ENCODE results near the gene ABCC9.
"Not testable (repeated sequence)": the region's sequence is repeated elsewhere in the genome, so short reads cannot be mapped to it uniquely, and the experiment has no call there.

The ABCC9 gene

GRCh38 chr12:21814814-21815213, 126.4 kb downstream of the ABCC9 start:
- DNase-seq (ENCODE audit: low read depth) = no peak

GRCh38 chr12:21814327-21814726, 126.9 kb downstream of the ABCC9 start:
- no peak for DNase-seq (ENCODE audit: low read depth)

DNA sequence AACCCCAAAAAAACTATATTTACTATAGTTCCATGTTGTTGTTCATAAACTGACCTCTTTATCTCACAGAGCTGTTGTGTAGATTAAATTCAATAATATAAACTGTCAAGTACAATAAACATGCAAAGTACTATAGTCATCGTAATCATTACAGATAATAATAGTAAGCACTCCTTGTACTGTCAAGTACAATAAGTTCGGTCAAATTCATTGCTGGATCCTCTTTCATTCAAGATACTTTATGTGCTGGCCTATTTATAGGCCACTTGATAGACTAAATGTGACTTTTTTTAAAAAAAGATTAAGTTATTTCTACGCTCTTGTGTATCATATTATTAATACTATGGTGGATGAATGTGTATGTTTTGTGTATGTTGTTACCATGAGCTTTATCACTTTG, 127.5 kb downstream of the ABCC9 start:
- DNase-seq (ENCODE audit: low read depth) = no peak

DNA sequence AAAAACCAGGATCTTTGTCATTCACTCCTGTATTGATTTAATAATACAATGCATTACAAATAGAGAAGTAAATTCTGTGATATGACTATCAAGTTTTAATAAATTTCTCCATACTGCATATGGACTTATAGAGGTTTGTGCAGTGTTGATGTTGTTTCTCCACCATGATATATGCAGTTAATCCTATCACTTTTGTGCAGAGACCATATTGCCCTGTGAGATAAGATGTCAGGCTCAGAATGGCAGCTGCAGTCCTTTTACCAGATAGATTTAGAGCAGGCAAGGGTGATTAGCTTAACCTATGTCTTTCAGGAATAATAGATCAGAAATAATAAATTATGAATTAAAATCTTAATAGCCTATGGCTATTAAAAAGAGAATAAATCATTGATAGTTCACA, 128.1 kb downstream of the ABCC9 start:
- no peak for DNase-seq (ENCODE audit: low read depth)

- not testable (repeated sequence) for DNase-seq (ENCODE audit: low read depth)
Observed at GRCh38 chr12:21812340-21812739, 128.9 kb downstream of the ABCC9 start.

DNA sequence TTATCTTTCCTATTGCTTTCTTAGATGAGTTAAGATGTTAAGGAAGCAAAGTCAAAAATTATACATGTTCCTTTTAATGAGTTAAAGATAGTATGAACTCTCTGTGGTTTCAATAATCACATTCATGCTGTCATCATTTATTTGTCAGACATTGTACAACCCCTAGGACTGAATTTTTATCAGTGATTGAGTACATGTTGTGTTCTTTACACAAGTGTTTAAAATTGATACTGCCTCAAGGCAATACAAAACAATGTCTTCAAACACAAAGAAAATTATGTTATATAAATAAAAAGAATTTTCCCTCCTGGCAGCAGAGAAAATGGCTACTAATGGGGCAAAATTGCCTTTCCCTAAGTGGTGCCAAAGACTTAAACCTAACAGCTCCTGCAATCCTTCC, 132.1 kb downstream of the ABCC9 start:
- no peak for DNase-seq (ENCODE audit: low read depth)

GRCh38 chr12:21806255-21806654, 135.0 kb downstream of the ABCC9 start:
- DNase-seq (ENCODE audit: low read depth) = no peak

- DNase-seq (ENCODE audit: low read depth) = no peak
Observed at GRCh38 chr12:21801522-21802288, 139.5 kb downstream of the ABCC9 start.

DNA sequence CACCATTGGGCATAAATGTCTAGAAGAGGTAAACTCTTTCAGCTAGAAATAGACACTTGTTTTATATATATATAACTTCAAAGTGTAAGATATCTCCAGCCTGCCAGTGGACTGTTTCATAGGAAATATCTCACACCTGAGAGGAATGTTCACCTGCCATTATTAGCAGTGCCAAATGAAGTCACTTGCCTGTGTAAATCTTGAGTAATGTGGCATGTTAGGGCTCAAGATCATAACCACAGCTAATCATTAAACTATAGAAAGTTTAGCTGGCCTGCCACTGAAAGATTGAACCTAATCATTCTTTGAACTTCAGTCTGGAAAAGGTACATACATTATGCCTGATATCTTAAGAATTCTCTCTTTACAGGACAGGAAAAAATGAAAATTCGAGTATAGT, 141.2 kb downstream of the ABCC9 start:
- no peak for DNase-seq (ENCODE audit: low read depth)

GRCh38 chr12:21797539-21797938, 143.7 kb downstream of the ABCC9 start:
- DNase-seq (ENCODE audit: low read depth) = no peak

- no peak for DNase-seq (ENCODE audit: low read depth)
Observed at GRCh38 chr12:21795648-21796328, 145.4 kb downstream of the ABCC9 start.

- not testable (repeated sequence) for DNase-seq (ENCODE audit: low read depth)
Observed at GRCh38 chr12:21794807-21795595, 146.2 kb downstream of the ABCC9 start.

DNA sequence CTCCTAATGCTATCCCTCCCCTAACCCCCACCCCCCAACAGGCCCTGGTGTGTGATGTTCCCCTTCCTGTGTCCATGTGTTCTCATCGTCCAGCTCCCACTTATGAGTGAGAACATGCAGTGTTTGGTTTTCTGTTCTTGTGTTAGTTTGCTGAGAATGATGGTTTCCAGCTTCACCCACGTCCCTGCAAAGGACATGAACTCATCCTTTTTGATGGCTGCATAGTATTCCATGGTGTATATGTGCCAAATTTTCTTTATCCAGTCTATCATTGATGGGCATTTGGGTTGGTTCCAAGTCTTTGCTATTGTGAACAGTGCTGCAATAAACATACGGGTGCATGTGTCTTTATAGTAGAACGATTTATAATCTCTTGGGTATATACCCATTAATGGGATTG, 151.5 kb downstream of the ABCC9 start:
- not testable (repeated sequence) for DNase-seq (ENCODE audit: low read depth)

DNA sequence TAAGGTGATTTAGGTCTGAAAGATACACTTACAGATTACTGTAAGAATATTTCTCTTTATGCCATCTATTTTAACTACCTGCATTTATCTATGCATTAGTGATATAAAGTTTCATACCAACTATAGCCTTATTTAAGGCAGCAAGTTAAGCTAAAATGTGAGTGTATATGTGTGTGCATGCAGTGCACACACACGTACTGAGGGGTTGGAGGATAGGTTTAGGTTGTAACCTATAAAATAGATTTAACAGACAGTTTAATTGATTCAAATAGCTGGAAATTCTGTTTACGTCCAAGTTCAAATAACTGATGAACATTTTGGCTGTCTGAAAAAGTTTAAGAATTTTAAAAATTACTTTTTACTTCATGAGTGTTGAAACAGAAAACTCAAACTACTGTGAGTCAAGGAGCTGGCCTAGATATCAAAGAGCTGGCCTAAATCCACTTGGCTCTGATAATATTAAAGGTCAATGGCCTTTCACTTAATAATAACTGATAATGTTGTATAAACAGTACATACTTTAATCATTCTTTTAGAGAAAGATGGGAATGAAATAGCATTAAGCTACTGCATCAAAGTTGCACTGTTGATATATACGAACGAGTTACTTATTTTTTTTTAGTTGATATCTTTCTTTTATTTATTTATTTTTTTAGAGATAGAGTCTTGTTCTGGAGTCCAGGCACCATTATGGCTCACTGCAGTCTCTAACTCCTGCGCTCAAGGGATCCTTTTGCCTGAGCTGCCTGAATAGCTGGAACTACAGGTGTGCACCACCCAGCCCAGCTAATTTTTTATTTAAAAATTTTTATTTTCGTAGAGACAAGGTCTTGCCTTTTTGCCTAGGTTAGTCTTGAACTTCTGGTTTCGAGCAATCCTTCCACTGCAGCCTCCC, 152.9 kb downstream of the ABCC9 start:
- no peak for DNase-seq (ENCODE audit: low read depth)

DNA sequence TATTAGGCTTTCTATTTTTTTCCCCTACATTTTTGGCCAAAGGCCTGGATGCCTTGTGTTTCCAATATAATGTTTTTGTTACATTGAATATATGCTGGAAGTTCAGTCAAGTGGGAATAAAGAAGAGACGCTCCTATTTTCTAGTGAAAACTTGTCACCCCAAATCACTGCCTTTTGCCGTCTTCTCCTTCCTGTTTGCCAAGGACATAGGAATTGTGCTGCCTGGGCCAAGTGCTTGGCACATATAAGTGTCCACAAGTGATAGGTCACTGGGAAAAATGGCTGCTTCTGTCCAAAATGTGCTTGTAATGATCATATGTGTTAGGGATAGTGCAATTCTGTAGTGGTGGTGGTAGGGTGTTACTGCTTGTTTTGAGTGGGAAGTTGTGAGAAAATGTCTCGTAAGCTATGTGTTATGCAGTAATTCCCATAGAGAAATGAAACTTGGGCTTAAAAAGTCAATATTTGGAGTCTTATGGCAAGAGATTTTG, 155.1 kb downstream of the ABCC9 start:
- DNase-seq (ENCODE audit: low read depth) = no peak

DNA sequence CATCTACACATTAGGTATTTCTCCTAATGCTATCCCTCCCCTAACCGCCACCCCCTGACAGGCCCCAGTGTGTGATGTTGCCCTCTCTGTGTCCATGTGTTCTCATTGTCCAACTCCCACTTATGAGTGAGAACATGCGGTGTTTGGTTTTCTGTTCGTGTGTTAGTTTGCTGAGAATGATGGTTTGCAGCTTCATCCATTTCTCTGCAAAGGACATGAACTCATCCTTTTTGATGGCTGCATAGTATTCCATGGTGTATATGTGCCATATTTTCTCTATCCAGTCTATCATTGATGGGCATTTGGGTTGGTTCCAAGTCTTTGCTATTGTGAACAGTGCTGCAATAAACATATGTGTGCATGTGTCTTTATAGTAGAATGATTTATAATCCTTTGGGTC, 158.5 kb downstream of the ABCC9 start:
- DNase-seq (ENCODE audit: low read depth) = not testable (repeated sequence)

GRCh38 chr12:21780786-21781185, 160.4 kb downstream of the ABCC9 start:
- no peak for DNase-seq (ENCODE audit: low read depth)

DNA sequence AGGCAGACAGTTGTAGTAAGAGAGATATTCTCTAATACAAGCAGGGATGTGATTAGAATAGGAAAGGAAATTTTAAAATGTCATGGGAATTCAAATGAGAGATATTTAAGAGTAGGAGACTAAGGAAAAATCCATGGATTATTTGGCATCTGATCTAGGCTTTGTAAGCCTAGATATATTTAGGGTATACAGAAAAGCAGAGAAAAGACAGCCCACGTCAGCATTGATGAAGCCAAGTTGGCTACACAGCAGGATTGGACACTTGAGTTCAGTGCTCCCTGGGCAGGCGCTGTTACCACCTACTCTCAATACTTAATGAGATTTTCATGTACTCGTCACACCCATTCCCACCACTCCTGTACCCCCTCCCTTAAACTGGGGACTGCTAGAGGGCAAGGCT, 165.1 kb downstream of the ABCC9 start:
- no peak for DNase-seq (ENCODE audit: low read depth)

GRCh38 chr12:21775133-21775820, 165.9 kb downstream of the ABCC9 start:
- DNase-seq (ENCODE audit: low read depth) = no peak

GRCh38 chr12:21774358-21775132, 166.7 kb downstream of the ABCC9 start, which contains the start of gene KCNJ8:
KCNJ8 (minus strand) TSS chr12:21774706; CDS start chr12:21773616, 1,090 bp downstream.
- no peak for DNase-seq (ENCODE audit: low read depth)

Data from stromal cell of bone marrow (primary cell).